ENCODE measurements around the gene ENC1.
A peak's percentile ranks its signal among the peaks of the same experiment; 100 is the strongest.

ENC1 gene

GRCh38 chr5:74642543-74642863 is 2.0 kb upstream of the ENC1 start:
- TF ChIP-seq CTCF (IDR thresholded peaks at IDR 0.05; ENCODE audit: low read depth, low read length) = no peak

GRCh38 chr5:74641735-74642542 is 1.4 kb upstream of the ENC1 start:
- no peak for TF ChIP-seq CTCF (IDR thresholded peaks at IDR 0.05; ENCODE audit: low read depth, low read length)

More at GRCh38 chr5:74642543-74642863, 2.0 kb upstream of the ENC1 start:
- H3K4me3 ChIP-seq (ENCODE audit: low read depth, low read length) = no peak overlapping the region

GRCh38 chr5:74640954-74641734 is 616 bp upstream of the ENC1 start:
- peak overlapping the region; percentile 94 for H3K4me3 ChIP-seq (ENCODE audit: low read depth, low read length)
- TF ChIP-seq CTCF (IDR thresholded peaks at IDR 0.05; ENCODE audit: low read depth, low read length) = no peak

More at GRCh38 chr5:74641735-74642542, 1.4 kb upstream of the ENC1 start:
- H3K4me3 ChIP-seq (ENCODE audit: low read depth, low read length) = peak overlapping the region; percentile 94

GRCh38 chr5:74639807-74640449 is 600 bp downstream of the ENC1 start:
- H3K4me3 ChIP-seq (ENCODE audit: low read depth, low read length) = peak overlapping the region; percentile 94
- no peak for TF ChIP-seq CTCF (IDR thresholded peaks at IDR 0.05; ENCODE audit: low read depth, low read length)

- no peak for TF ChIP-seq CTCF (IDR thresholded peaks at IDR 0.05; ENCODE audit: low read depth, low read length)
- peak overlapping the region; percentile 94 for H3K4me3 ChIP-seq (ENCODE audit: low read depth, low read length)
Measured at GRCh38 chr5:74638970-74639806, 1.3 kb downstream of the ENC1 start.

GRCh38 chr5:74638544-74638969 is 2.0 kb downstream of the ENC1 start:
- no peak for TF ChIP-seq CTCF (IDR thresholded peaks at IDR 0.05; ENCODE audit: low read depth, low read length)
- peak overlapping the region; percentile 94 for H3K4me3 ChIP-seq (ENCODE audit: low read depth, low read length)

Data from WI38 (cell line).